MCF 10A (cell line): ENCODE measurements around the gene SEC16B. TPM values are rescaled to one million over a fixed set of nuclear protein-coding genes. Genes with fewer than 3 reads are reported as not detected.

Experiments used
- BruUV-seq: library from RNA; stranded (reverse); fragments of 400-500 nt; replicated peaks from 2 replicates; lab custom pipeline; 2021; lab: Mats Ljungman, UMichigan
- CTCF ChIA-PET: fragments of 300-600 bp; sonication (Branson Sonifier 250); formaldehyde crosslinking; extraction: SDS; loops from one replicate; lab custom pipeline; 2021; ENCODE audit warnings: antibody characterized with exemption, inconsistent platforms; lab: Yijun Ruan, JAX
- POLR2A ChIA-PET: fragments of 300-600, 350-650 bp; sonication (Branson Sonifier 250); formaldehyde crosslinking; extraction: SDS; loops from one replicate; lab custom pipeline; 2020; ENCODE audit warnings: antibody characterized with exemption, inconsistent platforms; lab: Yijun Ruan, JAX
- DNase-seq: peaks from one replicate; pipeline ENCODE4 v3.0.0-alpha.2; 2018; ENCODE audit not compliant: unreplicated experiment
- H3K27ac Mint-ChIP-seq: one replicate; pipeline ENCODE4 v1.8.0; 2022; ENCODE audit warnings: mild to moderate bottlenecking, low read depth, mixed read lengths; ENCODE audit not compliant: unreplicated experiment
- H3K27me3 Mint-ChIP-seq: one replicate; pipeline ENCODE4 v1.8.0; 2022; ENCODE audit warnings: mixed read lengths; ENCODE audit not compliant: insufficient read depth, unreplicated experiment
- H3K36me3 Mint-ChIP-seq: one replicate; pipeline ENCODE4 v1.8.0; 2022; ENCODE audit warnings: mild to moderate bottlenecking, moderate library complexity, mixed read lengths; ENCODE audit not compliant: insufficient read depth, unreplicated experiment
- H3K4me1 Mint-ChIP-seq: one replicate; pipeline ENCODE4 v1.8.0; 2022; ENCODE audit warnings: mixed read lengths; ENCODE audit not compliant: insufficient read depth, unreplicated experiment
- H3K4me3 Mint-ChIP-seq: one replicate; pipeline ENCODE4 v1.8.0; 2022; ENCODE audit warnings: mild to moderate bottlenecking, moderate library complexity, mixed read lengths; ENCODE audit not compliant: unreplicated experiment
- H3K9me3 Mint-ChIP-seq: one replicate; pipeline ENCODE4 v1.8.0; 2022; ENCODE audit warnings: mixed read lengths; ENCODE audit not compliant: unreplicated experiment
- CTCF ChIP-seq: fragments of 200-600 bp; IDR thresholded peaks from one replicate; pipeline ENCODE4 v1.8.0; 2022; ENCODE audit warnings: antibody characterized with exemption, mild to moderate bottlenecking; ENCODE audit not compliant: unreplicated experiment
- intact Hi-C: fragments of 100-400 bp; cut with micrococcal nuclease; formaldehyde crosslinking; loops from 2 replicates; pipeline ENCODE4 v1.14.1; 2022
- total RNA-seq: library from RNA; stranded (reverse); gene quantifications from 2 replicates; pipeline ENCODE4 v1.2.3, GENCODE V29; 2022

Gene SEC16B
- total RNA-seq, 1 experiment from 2014 or later: not detected

- H3K4me1 Mint-ChIP-seq: no peaks in the 10 kb centered on the region
- CTCF ChIA-PET: interaction anchor here (0.6 to 1.7 kb wide), 5 partner anchors 19 to 328 kb away, joined by 3 to 8 read pairs (median 6); no protein-coding TSS in a partner anchor
- intact Hi-C loops: loop anchor here (2.0 kb wide), 1 partner anchor 23 kb away; no protein-coding TSS in a partner anchor
- no peak overlapping the region for H3K27ac Mint-ChIP-seq
- peaks cover 6% of the 10 kb centered on the region for H3K9me3 Mint-ChIP-seq
- no peaks in the 10 kb centered on the region for H3K27me3 Mint-ChIP-seq
- no peak for DNase-seq
- no peak overlapping the region for H3K4me3 Mint-ChIP-seq
- BruUV-seq: no TSS peak
- no peak for TF ChIP-seq CTCF
- POLR2A ChIA-PET: interaction anchor here (0.5 to 0.6 kb wide), 2 partner anchors 12 to 1847 kb away, joined by 3 read pairs; no protein-coding TSS in a partner anchor
- H3K36me3 Mint-ChIP-seq: no peaks in the 10 kb centered on the region
Observed at GRCh38 chr1:177983482-177984135, 13.8 kb upstream of the SEC16B start.

GRCh38 chr1:177983077-177983476 is 13.2 kb upstream of the SEC16B start:
- BruUV-seq: no TSS peak
- no peaks in the 10 kb centered on the region for H3K27me3 Mint-ChIP-seq
- H3K4me3 Mint-ChIP-seq: no peak overlapping the region
- no peak for TF ChIP-seq CTCF
- peaks cover 6% of the 10 kb centered on the region for H3K9me3 Mint-ChIP-seq
- ChIA-PET POLR2A (interaction anchor here (0.5 kb wide), 1 partner anchor 1847 kb away, joined by 3 read pairs; no protein-coding TSS in a partner anchor), CTCF (interaction anchor here (1.7 kb wide), 1 partner anchor 300 kb away, joined by 6 read pairs; no protein-coding TSS in a partner anchor)
- DNase-seq: no peak
- H3K4me1 Mint-ChIP-seq: no peaks in the 10 kb centered on the region
- H3K36me3 Mint-ChIP-seq: no peaks in the 10 kb centered on the region
- H3K27ac Mint-ChIP-seq: no peak overlapping the region
- intact Hi-C loops: loop anchor here (2.0 kb wide), 1 partner anchor 24 kb away; no protein-coding TSS in a partner anchor

GRCh38 chr1:177981200-177981599 is 11.3 kb upstream of the SEC16B start:
- intact Hi-C loops: no loop called here
- H3K27ac Mint-ChIP-seq: no peak overlapping the region
- TF ChIP-seq CTCF: no peak
- BruUV-seq: no TSS peak
- H3K9me3 Mint-ChIP-seq: no peaks in the 10 kb centered on the region
- H3K4me3 Mint-ChIP-seq: no peak overlapping the region
- no peaks in the 10 kb centered on the region for H3K36me3 Mint-ChIP-seq
- POLR2A ChIA-PET: interaction anchor here (0.5 to 0.6 kb wide), 2 partner anchors 484 to 1670 kb away, joined by 3 read pairs; no protein-coding TSS in a partner anchor
- CTCF ChIA-PET: interaction anchor here (0.5 to 0.8 kb wide), 5 partner anchors 12 to 1294 kb away, joined by 3 read pairs; no protein-coding TSS in a partner anchor
- DNase-seq: no peak
- H3K27me3 Mint-ChIP-seq: no peaks in the 10 kb centered on the region
- peaks cover 2% of the 10 kb centered on the region for H3K4me1 Mint-ChIP-seq

- CTCF ChIA-PET: interaction anchor here (0.6 to 2.1 kb wide), 7 partner anchors 19 to 1080 kb away, joined by 3 to 7 read pairs (median 5); no protein-coding TSS in a partner anchor
- Mint-ChIP-seq H3K36me3 (no peaks in the 10 kb centered on the region), H3K27me3 (no peaks in the 10 kb centered on the region), H3K9me3 (no peaks in the 10 kb centered on the region), H3K4me3 (no peak overlapping the region), H3K27ac (no peak overlapping the region), H3K4me1 (peaks cover 6% of the 10 kb centered on the region)
- POLR2A ChIA-PET: no interaction called here
- intact Hi-C loops: no loop called here
- no TSS peak for BruUV-seq
- no peak for DNase-seq
- TF ChIP-seq CTCF: no peak
Observed at GRCh38 chr1:177979272-177979671, 9.4 kb upstream of the SEC16B start.
